ENCODE measurements around the gene PIEZO1.

The PIEZO1 gene

GRCh38 chr16:88692861-88693260 lies 92.2 kb downstream of the PIEZO1 start:
- intact Hi-C loops (cut with DNase I; ENCODE audit: low total_unique reads) = no loop called here
- Histone ChIP-seq H3K4me1 (no peaks in the 10 kb centered on the region), H3K27ac (no peak overlapping the region), H3K36me3 (peaks cover 6 to 24% (median 15%) of the 10 kb centered on the region in 3 donors), H3K4me3 (no peak overlapping the region), H3K9me3 (no peaks in the 10 kb centered on the region), H3K27me3 (peaks cover 0 to 52% of the 10 kb centered on the region in 2 donors)
- no peak for DNase-seq
- TF ChIP-seq CTCF (IDR thresholded peaks at IDR 0.05) = no peak

GRCh38 chr16:88691924-88692560 lies 93.0 kb downstream of the PIEZO1 start:
- intact Hi-C loops (cut with DNase I; ENCODE audit: low total_unique reads) = no loop called here
- Histone ChIP-seq H3K4me1 (peaks cover 0 to 3% (median under 1%) of the 10 kb centered on the region in 4 donors), H3K9me3 (no peaks in the 10 kb centered on the region), H3K36me3 (peaks cover 2 to 15% (median 7%) of the 10 kb centered on the region in 3 donors), H3K27me3 (peaks cover 0 to 60% of the 10 kb centered on the region in 2 donors), H3K4me3 (no peak overlapping the region), H3K27ac (no peak overlapping the region)
- DNase-seq = peak in 1 of 2 donors; percentile 49
- no peak for TF ChIP-seq CTCF (IDR thresholded peaks at IDR 0.05)

- DNase-seq = no peak
- Histone ChIP-seq H3K27ac (no peak overlapping the region), H3K27me3 (peaks cover 0 to 67% of the 10 kb centered on the region in 2 donors), H3K4me1 (peaks cover 0 to 11% (median 7%) of the 10 kb centered on the region in 4 donors), H3K4me3 (no peak overlapping the region), H3K36me3 (peaks cover 0 to 8% (median 0%) of the 10 kb centered on the region in 3 donors), H3K9me3 (no peaks in the 10 kb centered on the region)
- intact Hi-C loops (cut with DNase I; ENCODE audit: low total_unique reads) = no loop called here
- no peak for TF ChIP-seq CTCF (IDR thresholded peaks at IDR 0.05)
Observed at GRCh38 chr16:88691129-88691813, 93.7 kb downstream of the PIEZO1 start.

GRCh38 chr16:88690341-88691128 lies 94.5 kb downstream of the PIEZO1 start:
- Histone ChIP-seq H3K4me1 (peaks cover 0 to 18% (median 15%) of the 10 kb centered on the region in 4 donors), H3K36me3 (peaks cover 0 to under 1% (median 0%) of the 10 kb centered on the region in 3 donors), H3K9me3 (no peaks in the 10 kb centered on the region), H3K27me3 (peaks cover 2 to 74% of the 10 kb centered on the region in 2 donors), H3K4me3 (no peak overlapping the region), H3K27ac (no peak overlapping the region)
- DNase-seq = no peak
- no peak for TF ChIP-seq CTCF (IDR thresholded peaks at IDR 0.05)
- intact Hi-C loops (cut with DNase I; ENCODE audit: low total_unique reads) = no loop called here

- TF ChIP-seq CTCF (IDR thresholded peaks at IDR 0.05) = no peak
- intact Hi-C loops (cut with DNase I; ENCODE audit: low total_unique reads) = no loop called here
- H3K4me3 ChIP-seq = no peak overlapping the region
- no peaks in the 10 kb centered on the region for H3K9me3 ChIP-seq
- DNase-seq = no peak
- no peak overlapping the region for H3K27ac ChIP-seq
- H3K27me3 ChIP-seq = peaks cover 2 to 94% of the 10 kb centered on the region in 2 donors
- H3K36me3 ChIP-seq = no peaks in the 10 kb centered on the region
- peaks cover 0 to 22% (median 19%) of the 10 kb centered on the region in 4 donors for H3K4me1 ChIP-seq
Observed at GRCh38 chr16:88688013-88688778, 96.8 kb downstream of the PIEZO1 start.

All from tibial artery (tissue), 4 donors.